GM23248 (cell line): Measurements from ENCODE around the gene TKT. TPM values are rescaled to one million over a fixed set of nuclear protein-coding genes. Genes with fewer than 3 reads are reported as not detected.

Experiments used
- DNase-seq: peaks from one replicate; pipeline ENCODE4 v3.0.0-alpha.2; 2015
- H2AFZ ChIP-seq: fragments of 200-600 bp; sonication (generic); 2 replicates; pipeline ENCODE4 v1.6.1; 2016; ENCODE audit warnings: antibody characterized with exemption
- H3F3A ChIP-seq: fragments of 200-600 bp; sonication (generic); 2 replicates; pipeline ENCODE4 v1.6.1; 2016; ENCODE audit warnings: mild to moderate bottlenecking, antibody characterized with exemption, mixed run types; ENCODE audit not compliant: insufficient read depth
- H3K27ac ChIP-seq: fragments of 200-600 bp; sonication (generic); 2 replicates; pipeline ENCODE4 v1.5.1; 2016; ENCODE audit warnings: mild to moderate bottlenecking
- H3K27me3 ChIP-seq: fragments of 200-600 bp; sonication (generic); replicated peaks from 2 replicates; pipeline ENCODE4 v1.6.1; 2016; ENCODE audit warnings: mild to moderate bottlenecking; ENCODE audit not compliant: insufficient read depth
- H3K36me3 ChIP-seq: fragments of 200-600 bp; sonication (generic); 2 replicates; pipeline ENCODE4 v1.6.1; 2016; ENCODE audit warnings: low read depth, mild to moderate bottlenecking
- H3K4me1 ChIP-seq: fragments of 200-600 bp; sonication (generic); 2 replicates; pipeline ENCODE4 v1.6.1; 2016; ENCODE audit warnings: mild to moderate bottlenecking; ENCODE audit not compliant: insufficient read depth
- H3K4me2 ChIP-seq: fragments of 200-600 bp; sonication (generic); one replicate; pipeline ENCODE4 v1.6.1; 2016; ENCODE audit warnings: mild to moderate bottlenecking; ENCODE audit not compliant: unreplicated experiment
- H3K4me3 ChIP-seq: fragments of 200-600 bp; sonication (generic); 2 replicates; pipeline ENCODE4 v1.5.1; 2016; ENCODE audit warnings: mild to moderate bottlenecking
- H3K79me2 ChIP-seq: fragments of 200-600 bp; sonication (generic); 2 replicates; pipeline ENCODE4 v1.6.1; 2016; ENCODE audit warnings: mild to moderate bottlenecking; ENCODE audit not compliant: insufficient read depth
- H3K9ac ChIP-seq: fragments of 200-600 bp; sonication (generic); 2 replicates; pipeline ENCODE4 v1.6.1; 2016; ENCODE audit warnings: mild to moderate bottlenecking
- H3K9me2 ChIP-seq: fragments of 200-600 bp; sonication (generic); 2 replicates; pipeline ENCODE4 v1.6.1; 2016; ENCODE audit warnings: mixed run types, mild to moderate bottlenecking, moderate library complexity; ENCODE audit not compliant: insufficient read depth
- H3K9me3 ChIP-seq: fragments of 200-600 bp; sonication (generic); one replicate; pipeline ENCODE4 v1.6.1; 2017; ENCODE audit warnings: low read depth
- H4K20me1 ChIP-seq: fragments of 200-600 bp; sonication (generic); 2 replicates; pipeline ENCODE4 v1.6.0; 2016; ENCODE audit not compliant: insufficient read depth
- EZH2 ChIP-seq: fragments of 200-600 bp; sonication (generic); IDR thresholded peaks from 2 replicates; pipeline ENCODE4 v1.6.1; 2018; ENCODE audit warnings: antibody characterized with exemption, mild to moderate bottlenecking; ENCODE audit not compliant: insufficient read depth, poor library complexity, severe bottlenecking
- EZH2phosphoT487 ChIP-seq: fragments of 200-600 bp; sonication (generic); IDR thresholded peaks from 2 replicates; pipeline ENCODE4 v1.6.1; 2018; ENCODE audit warnings: antibody characterized with exemption, moderate library complexity, mild to moderate bottlenecking, low read depth; ENCODE audit not compliant: insufficient read depth
- WGBS, 2 experiments: methylation state at CpG; one replicate each; pipeline ENCODE4 v1.1.6; 2015 to 2017; ENCODE audit warnings: low lambda C conversion rate in 2 of 2, low coverage in 1 of 2; ENCODE audit errors: missing lambda C conversion rate in 2 of 2; 5-methylcytosine and 5-hydroxymethylcytosine counted together
- in situ Hi-C: fragments of 300-500 bp; cut with MboI; formaldehyde crosslinking; loops from 2 replicates; pipeline ENCODE4 v1.15.0; 2020
- polyA plus RNA-seq: library from polyadenylated mRNA; unstranded; fragments of >200 nt; fragmentation: Nextera tagmentation; extraction: Ambion mirVana; gene quantifications from 2 replicates; pipeline ENCODE4 v1.2.1, GENCODE V29; 2016
- total RNA-seq: library from RNA; depleted of rRNA; stranded (reverse); fragments of >200 nt; shearing (Covaris generic); gene quantifications from 2 replicates; pipeline ENCODE4 v1.2.3, GENCODE V29; 2014

The TKT gene
- total and polyA plus RNA-seq, 2 experiments from 2014 or later, result 129 to 256 TPM

GRCh38 chr3:53286727-53287126, 30.9 kb upstream of the TKT start:
- peak overlapping the region; percentile 49 for H3K9ac ChIP-seq
- no peak for DNase-seq
- H3K79me2 ChIP-seq, result no peaks in the 10 kb centered on the region
- peaks cover 25% of the 10 kb centered on the region; the same call in 1 of the 2 replicates for H3K36me3 ChIP-seq
- no peak overlapping the region for H3K4me2 ChIP-seq
- no peaks in the 10 kb centered on the region for H3K9me3 ChIP-seq
- H3K27me3 ChIP-seq, result no peaks in the 10 kb centered on the region
- no peak for TF ChIP-seq EZH2phosphoT487
- 0 out of 2 replicates have a peak, but pooled peaks cover 14% of the 10 kb centered on the region for H3F3A ChIP-seq
- H3K27ac ChIP-seq, result peak overlapping the region; percentile 61
- 89 to 100% methylated on average over 1 of the region's 1 CpG for WGBS, 2 experiments
- H3K4me1 ChIP-seq, result peaks cover 5% of the 10 kb centered on the region
- in situ Hi-C loops, result no loop called here
- H2AFZ ChIP-seq, result no peak overlapping the region
- no peaks in the 10 kb centered on the region for H3K9me2 ChIP-seq
- H3K4me3 ChIP-seq, result no peak overlapping the region
- no peaks in the 10 kb centered on the region for H4K20me1 ChIP-seq

- in situ Hi-C loops, result no loop called here
- H3K9me2 ChIP-seq, result no peaks in the 10 kb centered on the region
- H3K4me3 ChIP-seq, result no peak overlapping the region
- peaks cover 4% of the 10 kb centered on the region for H3K4me1 ChIP-seq
- no peak overlapping the region for H2AFZ ChIP-seq
- no peaks in the 10 kb centered on the region for H4K20me1 ChIP-seq
- H3K9ac ChIP-seq, result no peak overlapping the region
- no peak overlapping the region for H3K4me2 ChIP-seq
- 0 out of 2 replicates have a peak, but pooled peaks cover 12% of the 10 kb centered on the region for H3F3A ChIP-seq
- H3K9me3 ChIP-seq, result no peaks in the 10 kb centered on the region
- DNase-seq, result no peak
- no peaks in the 10 kb centered on the region for H3K27me3 ChIP-seq
- H3K27ac ChIP-seq, result no peak overlapping the region
- no peaks in the 10 kb centered on the region for H3K79me2 ChIP-seq
- TF ChIP-seq EZH2 (no peak), EZH2phosphoT487 (no peak)
- H3K36me3 ChIP-seq, result peaks cover 18% of the 10 kb centered on the region; the same call in 1 of the 2 replicates
- 91 to 92% methylated on average over 8 of the region's 8 CpGs for WGBS, 2 experiments
Measured at GRCh38 chr3:53282581-53282980, 26.8 kb upstream of the TKT start.

- no peaks in the 10 kb centered on the region for H3K9me2 ChIP-seq
- H3K9me3 ChIP-seq, result no peaks in the 10 kb centered on the region
- H3K27me3 ChIP-seq, result no peaks in the 10 kb centered on the region
- H3F3A ChIP-seq, result no peaks in the 10 kb centered on the region
- no peak overlapping the region for H3K27ac ChIP-seq
- no peaks in the 10 kb centered on the region for H3K4me1 ChIP-seq
- no peak overlapping the region for H3K4me3 ChIP-seq
- H2AFZ ChIP-seq, result no peak overlapping the region
- no peak overlapping the region for H3K4me2 ChIP-seq
- H3K36me3 ChIP-seq, result no peaks in the 10 kb centered on the region
- DNase-seq, result no peak
- in situ Hi-C loops, result no loop called here
- H4K20me1 ChIP-seq, result no peaks in the 10 kb centered on the region
- no peaks in the 10 kb centered on the region for H3K79me2 ChIP-seq
- TF ChIP-seq EZH2phosphoT487 (no peak), EZH2 (no peak)
- no peak overlapping the region for H3K9ac ChIP-seq
- 50 to 51% methylated on average over 4 of the region's 4 CpGs for WGBS, 2 experiments
Measured at GRCh38 chr3:53278667-53279066, 22.8 kb upstream of the TKT start.

GRCh38 chr3:53274938-53275605, 19.2 kb upstream of the TKT start:
- no peaks in the 10 kb centered on the region for H3K9me2 ChIP-seq
- no peaks in the 10 kb centered on the region for H3K79me2 ChIP-seq
- H3K36me3 ChIP-seq, result no peaks in the 10 kb centered on the region
- no peak overlapping the region for H3K27ac ChIP-seq
- H3K27me3 ChIP-seq, result no peaks in the 10 kb centered on the region
- no peak overlapping the region for H2AFZ ChIP-seq
- no peak overlapping the region for H3K4me3 ChIP-seq
- no peak overlapping the region for H3K4me2 ChIP-seq
- H4K20me1 ChIP-seq, result no peaks in the 10 kb centered on the region
- H3F3A ChIP-seq, result peaks cover 7% of the 10 kb centered on the region; the same call in 1 of the 2 replicates
- WGBS, 2 experiments, result 52% methylated on average over 5 of the region's 5 CpGs
- in situ Hi-C loops, result no loop called here
- no peaks in the 10 kb centered on the region for H3K9me3 ChIP-seq
- TF ChIP-seq EZH2 (no peak), EZH2phosphoT487 (no peak)
- DNase-seq, result no peak
- peaks cover 8% of the 10 kb centered on the region for H3K4me1 ChIP-seq
- H3K9ac ChIP-seq, result no peak overlapping the region
